HG02759 (cell line): ENCODE data around the gene BRSK2.
"Not testable (repeated sequence)": the region's sequence is repeated elsewhere in the genome, so short reads cannot be mapped to it uniquely, and the experiment has no call there.

Experiments
- ATAC-seq: cut with Tn5 transposase; IDR thresholded peaks from one replicate; pipeline ENCODE4 v1.9.1; 2021; ENCODE audit warnings: mild to moderate bottlenecking, moderate library complexity; ENCODE audit not compliant: unreplicated experiment

Gene BRSK2

GRCh38 chr11:1353383-1354124 is 36.2 kb upstream of the BRSK2 start:
- ATAC-seq = no peak

- ATAC-seq = no peak
Measured at GRCh38 chr11:1354125-1354938, 35.4 kb upstream of the BRSK2 start.

- no peak for ATAC-seq
Measured at GRCh38 chr11:1356007-1356435, 33.7 kb upstream of the BRSK2 start.

- ATAC-seq = no peak
Measured at GRCh38 chr11:1356478-1356960, 33.2 kb upstream of the BRSK2 start.

GRCh38 chr11:1358286-1358685 is 31.4 kb upstream of the BRSK2 start:
- ATAC-seq = no peak

GRCh38 chr11:1358931-1359330 is 30.8 kb upstream of the BRSK2 start:
- ATAC-seq = not testable (repeated sequence)

- no peak for ATAC-seq
Measured at GRCh38 chr11:1359556-1359955, 30.2 kb upstream of the BRSK2 start.

GRCh38 chr11:1360181-1360834 is 29.4 kb upstream of the BRSK2 start:
- ATAC-seq = no peak

- no peak for ATAC-seq
Measured at GRCh38 chr11:1360835-1361357, 28.8 kb upstream of the BRSK2 start.

GRCh38 chr11:1361882-1362281 is 27.9 kb upstream of the BRSK2 start:
- no peak for ATAC-seq

GRCh38 chr11:1367721-1368120 is 22.0 kb upstream of the BRSK2 start:
- no peak for ATAC-seq

GRCh38 chr11:1368216-1368615 is 21.5 kb upstream of the BRSK2 start:
- ATAC-seq = no peak

- ATAC-seq = no peak
Measured at GRCh38 chr11:1368966-1369365, 20.8 kb upstream of the BRSK2 start.

- no peak for ATAC-seq
Measured at GRCh38 chr11:1369371-1370005, 20.2 kb upstream of the BRSK2 start.

- no peak for ATAC-seq
Measured at GRCh38 chr11:1370186-1371025, 19.3 kb upstream of the BRSK2 start.

GRCh38 chr11:1371026-1371325 is 18.8 kb upstream of the BRSK2 start:
- ATAC-seq = no peak

GRCh38 chr11:1371377-1371776 is 18.4 kb upstream of the BRSK2 start:
- no peak for ATAC-seq

- no peak for ATAC-seq
Measured at GRCh38 chr11:1371836-1372465, 17.8 kb upstream of the BRSK2 start.

GRCh38 chr11:1372660-1373059 is 17.1 kb upstream of the BRSK2 start:
- ATAC-seq = no peak
